CD4-positive, alpha-beta T cell (primary cell): ENCODE results near the gene E2F3. TPM values are rescaled to one million over a fixed set of nuclear protein-coding genes. Genes with fewer than 3 reads are reported as not detected.

ENCODE experiments used
- ATAC-seq: fragments of 200-7000 bp; cut with Tn5 transposase; one replicate; pipeline ENCODE4 v1.10.0; 2022; ENCODE audit warnings: mild to moderate bottlenecking; ENCODE audit not compliant: poor library complexity
- CTCF ChIA-PET: fragments of 350-600 bp; sonication (Branson Sonifier 250); formaldehyde crosslinking; loops from one replicate; lab custom pipeline; 2021; ENCODE audit warnings: antibody characterized with exemption, inconsistent platforms; lab: Charles Lee
- POLR2A ChIA-PET: fragments of 350-600 bp; sonication (Branson Sonifier 250); formaldehyde crosslinking; loops from one replicate; lab custom pipeline; 2021; ENCODE audit warnings: antibody characterized with exemption, inconsistent platforms; lab: Charles Lee
- DNase-seq, 14 experiments: peaks; one replicate each; pipeline ENCODE4 v3.0.0-alpha.2; 2013 to 2020; ENCODE audit warnings: mixed read lengths in 2 of 14
- H3K27ac ChIP-seq, 2 donors: one replicate each; pipeline versions ENCODE4 v1.5.1 to v1.7.0; 2013; ENCODE audit warnings: low read length in 2 of 2, low read depth in 1 of 2, mild to moderate bottlenecking in 1 of 2
- H3K27me3 ChIP-seq, 2 experiments: 1 replicate in 1 of 2; 2 replicates in 1 of 2; pipeline versions ENCODE4 v1.6.1 to v1.7.0; 2013; ENCODE audit warnings: low read length in 2 of 2, control low read depth in 1 of 2, mild to moderate bottlenecking in 1 of 2, moderate library complexity in 1 of 2; ENCODE audit not compliant: insufficient read depth in 2 of 2, control insufficient read depth in 1 of 2
- H3K36me3 ChIP-seq: one replicate; pipeline ENCODE4 v1.6.1; 2013; ENCODE audit warnings: low read length, control low read depth; ENCODE audit not compliant: insufficient read depth
- H3K4me1 ChIP-seq: one replicate; pipeline ENCODE4 v1.6.1; 2013; ENCODE audit warnings: low read length, control low read depth; ENCODE audit not compliant: insufficient read depth
- H3K4me3 ChIP-seq: one replicate; pipeline ENCODE4 v1.5.1; 2013; ENCODE audit warnings: mild to moderate bottlenecking, low read length, moderate library complexity
- H3K9me3 ChIP-seq, 2 experiments: 1 replicate in 1 of 2; 2 replicates in 1 of 2; pipeline versions ENCODE4 v1.6.1 to v1.7.0; 2013; ENCODE audit warnings: low read length in 2 of 2, mild to moderate bottlenecking in 2 of 2, control low read depth in 1 of 2, moderate library complexity in 1 of 2; ENCODE audit not compliant: control insufficient read depth in 1 of 2, insufficient read depth in 1 of 2
- H3K27ac Mint-ChIP-seq: one replicate; pipeline ENCODE4 v1.8.0; 2020; ENCODE audit warnings: mixed read lengths
- H3K27me3 Mint-ChIP-seq: one replicate; pipeline ENCODE4 v1.8.0; 2021; ENCODE audit warnings: mixed read lengths
- H3K36me3 Mint-ChIP-seq: one replicate; pipeline ENCODE4 v1.8.0; 2021; ENCODE audit warnings: low read depth, mixed read lengths
- H3K4me1 Mint-ChIP-seq: one replicate; pipeline ENCODE4 v1.8.0; 2021; ENCODE audit warnings: low read depth, mixed read lengths
- H3K4me3 Mint-ChIP-seq: one replicate; pipeline ENCODE4 v1.8.0; 2020; ENCODE audit warnings: mild to moderate bottlenecking, mixed read lengths
- H3K9me3 Mint-ChIP-seq: one replicate; pipeline ENCODE4 v1.8.0; 2020; ENCODE audit warnings: mixed read lengths
- CTCF ChIP-seq: fragments of 200-600 bp; IDR thresholded peaks from one replicate; pipeline ENCODE4 v1.8.0; 2022; ENCODE audit warnings: antibody characterized with exemption, mild to moderate bottlenecking
- intact Hi-C, 2 experiments: fragments of 100-400 bp; cut with DNase I in 1 of 2; cut with micrococcal nuclease in 1 of 2; formaldehyde crosslinking; loops; one replicate each; pipeline versions ENCODE4 v1.15.1 to v1.9.0; 2023 to 2025; cut with DNase I, micrococcal nuclease
- polyA plus RNA-seq, 2 donors: library from polyadenylated mRNA; unstranded; fragments of 120-200 nt; gene quantifications; one replicate each; pipeline ENCODE4 v1.2.1, GENCODE V29; 2013
- total RNA-seq, 174 experiments: library from RNA in 2 of 174; stranded (reverse) in 2 of 174; gene quantifications; one replicate each; pipeline ENCODE4 v1.2.3 and lab custom pipeline; 2021 to 2026

Gene E2F3
- 1 to 10 TPM; 2.7 to 2.9 TPM for total RNA-seq
- polyA plus RNA-seq (2013, experiment 1 of 2), result 10.1 TPM
- 10.3 TPM for polyA plus RNA-seq (2013, experiment 2 of 2)
- 8.5 to 108 (median 48.8) reads per million in 172 experiments for total RNA-seq (lab: John Stamatoyannopoulos, UW)

- no peaks in the 10 kb centered on the region for H3K9me3 ChIP-seq
- intact Hi-C loops, result loop anchor here (2.0 to 5.0 kb wide), 4 partner anchors 34 to 189 kb away; partner anchors contain the start of gene MBOAT1 (in 2 of the 2)
- H3K36me3 Mint-ChIP-seq, result peaks cover 23% of the 10 kb centered on the region
- peaks cover 23% of the 10 kb centered on the region for H3K4me1 ChIP-seq
- peak within 1 kb of the TSS; percentile 74 for H3K4me3 ChIP-seq
- no peaks in the 10 kb centered on the region for H3K9me3 Mint-ChIP-seq
- H3K36me3 ChIP-seq, result no peaks in the 10 kb centered on the region
- ChIA-PET CTCF (no interaction called here), POLR2A (interaction anchor here (0.6 to 4.4 kb wide), 3 partner anchors 29 to 82 kb away, joined by 4 to 56 read pairs (median 42); no protein-coding TSS in a partner anchor)
- peak within 1 kb of the TSS; percentile 35 to 85 for H3K27ac ChIP-seq
- H3K27me3 ChIP-seq, result no peaks in the 10 kb centered on the region
- DNase-seq (peak; percentile 97 to 100 (median 98)), ATAC-seq (peak; percentile 87)
- TF ChIP-seq CTCF, result no peak
- H3K27me3 Mint-ChIP-seq, result no peaks in the 10 kb centered on the region
- H3K27ac Mint-ChIP-seq, result peak within 1 kb of the TSS; percentile 80
- peaks cover 44% of the 10 kb centered on the region for H3K4me1 Mint-ChIP-seq
- H3K4me3 Mint-ChIP-seq, result peak within 1 kb of the TSS; percentile 92
Measured at GRCh38 chr6:20401205-20402091, at the start of gene E2F3. E2F3 (plus strand) TSS chr6:20401879; CDS start chr6:20402233, 354 bp downstream.

- ATAC-seq (no peak), DNase-seq (no peak)
- Mint-ChIP-seq H3K4me3 (no peak overlapping the region), H3K4me1 (no peaks in the 10 kb centered on the region), H3K9me3 (peaks cover 6% of the 10 kb centered on the region), H3K27me3 (no peaks in the 10 kb centered on the region), H3K36me3 (no peaks in the 10 kb centered on the region), H3K27ac (no peak overlapping the region)
- intact Hi-C loops, result no loop called here
- no peak for TF ChIP-seq CTCF
- Histone ChIP-seq H3K4me1 (no peaks in the 10 kb centered on the region), H3K36me3 (no peaks in the 10 kb centered on the region), H3K27ac (no peak overlapping the region), H3K9me3 (peaks cover 10% of the 10 kb centered on the region in 2 experiments), H3K4me3 (no peak overlapping the region), H3K27me3 (no peaks in the 10 kb centered on the region)
- CTCF ChIA-PET, result no interaction called here
- POLR2A ChIA-PET, result interaction anchor here (1.3 to 4.4 kb wide), 2 partner anchors 14 to 33 kb away, joined by 3 to 25 read pairs; no protein-coding TSS in a partner anchor
Measured at GRCh38 chr6:20352346-20352745, 49.3 kb upstream of the E2F3 start.

GRCh38 chr6:20353134-20353533 lies 48.5 kb upstream of the E2F3 start:
- Mint-ChIP-seq H3K4me1 (no peaks in the 10 kb centered on the region), H3K9me3 (peaks cover 6% of the 10 kb centered on the region)

More at GRCh38 chr6:20353134-20353533, 48.5 kb upstream of the E2F3 start:
- H3K27ac ChIP-seq, result no peak overlapping the region
- no peaks in the 10 kb centered on the region for H3K4me1 ChIP-seq
- Mint-ChIP-seq H3K36me3 (no peaks in the 10 kb centered on the region), H3K27me3 (no peaks in the 10 kb centered on the region), H3K27ac (no peak overlapping the region), H3K4me3 (no peak overlapping the region)
- CTCF ChIA-PET, result no interaction called here
- no peak overlapping the region for H3K4me3 ChIP-seq
- intact Hi-C loops, result no loop called here
- TF ChIP-seq CTCF, result no peak
- H3K27me3 ChIP-seq, result no peaks in the 10 kb centered on the region
- POLR2A ChIA-PET, result interaction anchor here (4.4 kb wide), 1 partner anchor 13 kb away, joined by 25 read pairs; no protein-coding TSS in a partner anchor
- H3K9me3 ChIP-seq, result peaks cover 9 to 10% of the 10 kb centered on the region in 2 experiments
- ATAC-seq (no peak), DNase-seq (no peak)
- H3K36me3 ChIP-seq, result no peaks in the 10 kb centered on the region
